GM12865 (cell line): ENCODE results near the gene LTF.

Experiments used
- DNase-seq: peaks from one replicate; pipeline ENCODE4 v3.0.0; 2010; ENCODE audit warnings: low read depth
- H3K4me3 ChIP-seq: 2 replicates; pipeline ENCODE4 v1.5.1; 2011; ENCODE audit warnings: mild to moderate bottlenecking, low read depth, low read length, control low read depth
- TF ChIP-seq, protein P1 (sequence below): IDR thresholded peaks from 2 replicates; pipeline ENCODE4 v1.5.1; 2011; ENCODE audit warnings: low read length, control low read depth, low read depth, inconsistent platforms; ENCODE audit not compliant: insufficient read depth; ENCODE audit errors: missing control alignments

The LTF gene

GRCh38 chr3:46468753-46469600 is 4.3 kb upstream of the LTF start:
- TF ChIP-seq, protein P1, sequence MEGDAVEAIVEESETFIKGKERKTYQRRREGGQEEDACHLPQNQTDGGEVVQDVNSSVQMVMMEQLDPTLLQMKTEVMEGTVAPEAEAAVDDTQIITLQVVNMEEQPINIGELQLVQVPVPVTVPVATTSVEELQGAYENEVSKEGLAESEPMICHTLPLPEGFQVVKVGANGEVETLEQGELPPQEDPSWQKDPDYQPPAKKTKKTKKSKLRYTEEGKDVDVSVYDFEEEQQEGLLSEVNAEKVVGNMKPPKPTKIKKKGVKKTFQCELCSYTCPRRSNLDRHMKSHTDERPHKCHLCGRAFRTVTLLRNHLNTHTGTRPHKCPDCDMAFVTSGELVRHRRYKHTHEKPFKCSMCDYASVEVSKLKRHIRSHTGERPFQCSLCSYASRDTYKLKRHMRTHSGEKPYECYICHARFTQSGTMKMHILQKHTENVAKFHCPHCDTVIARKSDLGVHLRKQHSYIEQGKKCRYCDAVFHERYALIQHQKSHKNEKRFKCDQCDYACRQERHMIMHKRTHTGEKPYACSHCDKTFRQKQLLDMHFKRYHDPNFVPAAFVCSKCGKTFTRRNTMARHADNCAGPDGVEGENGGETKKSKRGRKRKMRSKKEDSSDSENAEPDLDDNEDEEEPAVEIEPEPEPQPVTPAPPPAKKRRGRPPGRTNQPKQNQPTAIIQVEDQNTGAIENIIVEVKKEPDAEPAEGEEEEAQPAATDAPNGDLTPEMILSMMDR, result no peak
- no peak overlapping the region for H3K4me3 ChIP-seq
- no peak for DNase-seq

DNA sequence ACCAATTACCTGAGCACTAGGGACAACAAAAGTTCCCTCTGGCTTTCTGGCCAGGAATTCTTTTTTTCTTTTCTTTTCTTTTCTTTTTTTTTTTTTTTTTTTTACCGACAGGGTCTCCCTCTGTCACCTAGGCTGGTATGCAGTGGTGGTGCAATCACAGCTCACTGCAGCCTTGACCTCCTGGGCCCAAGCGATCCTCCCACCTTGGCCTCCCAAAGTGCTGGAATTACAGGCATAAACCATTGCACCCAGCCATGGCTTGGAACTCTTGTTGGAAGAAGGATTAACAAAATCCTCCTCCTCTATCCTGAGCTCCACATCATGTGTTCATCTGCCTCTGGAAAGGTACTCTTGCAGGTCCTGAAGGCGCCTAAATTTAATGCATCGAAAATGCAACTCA is 2.9 kb upstream of the LTF start:
- H3K4me3 ChIP-seq, result no peak overlapping the region
- DNase-seq, result no peak
- TF ChIP-seq, protein P1, result no peak

DNA sequence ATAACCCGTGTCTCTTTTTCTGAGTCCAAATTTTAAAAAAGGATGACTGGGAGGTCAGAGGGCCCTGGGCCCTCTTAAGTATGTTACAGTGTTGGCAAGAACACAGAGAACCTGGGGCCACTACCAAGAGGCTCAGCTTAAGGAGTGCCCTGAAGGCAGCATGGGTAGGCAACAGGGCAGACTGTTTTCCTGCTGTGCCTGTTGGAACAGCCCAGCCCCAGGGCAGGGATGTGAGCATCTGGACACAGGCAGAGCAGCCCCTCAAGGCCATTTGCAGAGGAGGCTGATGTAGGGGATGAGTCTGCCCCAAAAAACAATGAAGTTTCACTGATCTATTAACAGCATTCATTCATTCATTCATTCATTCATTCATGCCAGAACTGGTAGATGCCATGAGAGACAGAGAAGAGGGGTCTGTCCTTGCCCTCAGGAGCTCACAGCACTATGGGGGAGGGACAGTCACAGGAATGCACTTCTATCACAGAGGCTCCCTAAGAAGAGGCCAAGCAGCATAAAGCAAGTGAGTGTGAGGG is 2.2 kb upstream of the LTF start:
- no peak for DNase-seq
- H3K4me3 ChIP-seq, result no peak overlapping the region
- TF ChIP-seq, protein P1, result no peak

DNA sequence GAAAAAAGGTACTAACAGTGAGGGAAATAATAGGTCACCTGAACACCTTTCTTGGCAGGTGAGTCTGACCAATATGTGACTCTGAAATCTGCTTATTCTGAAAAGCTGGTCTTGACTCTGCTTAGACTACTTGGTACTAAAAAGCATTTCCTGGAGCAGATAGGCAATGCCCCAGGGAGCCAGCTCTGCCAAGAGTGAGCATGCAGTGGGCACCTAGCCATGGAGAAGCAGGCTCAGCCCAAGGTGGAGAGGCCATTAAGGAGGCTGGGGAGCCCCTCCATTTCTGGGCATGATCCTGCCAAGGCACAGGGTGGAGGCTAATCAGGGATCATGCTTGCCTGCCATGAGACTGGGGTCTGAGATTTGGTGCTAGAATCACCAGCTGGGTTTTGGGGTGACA is 1.6 kb upstream of the LTF start:
- DNase-seq, result no peak
- TF ChIP-seq, protein P1, result no peak
- H3K4me3 ChIP-seq, result no peak overlapping the region

- DNase-seq, result no peak
- TF ChIP-seq, protein P1, result no peak
- H3K4me3 ChIP-seq, result no peak overlapping the region
Measured at GRCh38 chr3:46465196-46465520, 453 bp upstream of the LTF start.

DNA sequence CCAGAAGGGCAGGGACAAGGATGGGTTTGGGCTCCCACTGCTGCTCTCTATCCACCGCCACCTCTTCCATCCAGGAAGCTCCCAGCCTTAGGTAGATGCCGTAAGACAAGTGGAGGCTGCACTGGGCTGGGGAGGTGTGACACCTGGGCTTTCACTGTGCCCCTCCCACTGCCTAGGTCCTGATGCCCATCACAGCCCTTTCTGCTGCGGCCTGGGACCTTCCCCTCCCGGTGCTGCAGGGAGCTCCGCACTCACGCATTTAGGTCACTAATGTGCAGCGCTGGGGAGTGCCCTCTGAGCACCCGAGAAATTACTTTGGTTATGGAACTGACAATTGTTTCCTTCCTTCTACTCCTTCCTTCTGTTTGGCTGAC is 850 bp downstream of the LTF start:
- no peak overlapping the region for H3K4me3 ChIP-seq
- DNase-seq, result no peak
- TF ChIP-seq, protein P1, result no peak
